ENCODE data around the gene TUBGCP5.

Gene TUBGCP5

DNA sequence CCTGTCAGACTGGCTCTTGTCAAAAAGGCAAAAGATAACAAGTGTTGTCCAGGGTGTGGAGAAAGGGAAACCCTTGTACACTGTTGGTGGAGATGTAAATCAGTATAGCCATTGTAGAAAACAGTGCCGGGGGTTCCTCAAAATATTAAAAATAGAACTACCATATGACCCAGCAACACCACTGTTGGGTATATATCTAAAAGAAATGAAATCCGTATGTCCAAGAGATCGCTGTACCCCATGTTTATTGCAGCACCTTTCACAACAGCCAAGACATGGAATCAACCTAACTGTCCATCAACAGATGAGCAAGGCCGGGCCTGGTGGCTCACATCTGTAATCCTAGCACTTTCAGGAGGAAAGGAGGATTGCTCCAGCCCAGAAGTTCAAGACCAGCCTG lies 65.4 kb downstream of the TUBGCP5 start:
- DNase-seq, result no peak

DNA sequence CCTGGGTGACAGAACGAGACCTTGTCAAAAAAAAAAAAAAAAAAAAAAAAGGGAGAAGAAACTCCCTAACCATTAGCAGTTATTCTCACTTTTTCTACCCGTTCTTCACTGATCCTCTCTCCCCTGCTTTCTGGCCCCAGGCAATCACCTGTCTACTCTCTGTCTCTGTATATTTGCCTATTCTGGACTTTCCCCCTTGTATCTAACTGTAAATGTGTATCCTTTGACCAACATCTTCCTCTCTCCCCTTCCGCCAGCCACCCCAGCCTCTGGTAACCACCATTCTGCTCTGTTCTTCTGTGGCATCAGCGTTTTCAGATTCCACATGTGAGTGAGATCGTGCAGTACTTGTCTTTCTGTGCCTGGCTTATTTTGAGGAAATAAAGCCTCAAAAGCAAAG lies 66.1 kb downstream of the TUBGCP5 start:
- DNase-seq, result no peak

DNA sequence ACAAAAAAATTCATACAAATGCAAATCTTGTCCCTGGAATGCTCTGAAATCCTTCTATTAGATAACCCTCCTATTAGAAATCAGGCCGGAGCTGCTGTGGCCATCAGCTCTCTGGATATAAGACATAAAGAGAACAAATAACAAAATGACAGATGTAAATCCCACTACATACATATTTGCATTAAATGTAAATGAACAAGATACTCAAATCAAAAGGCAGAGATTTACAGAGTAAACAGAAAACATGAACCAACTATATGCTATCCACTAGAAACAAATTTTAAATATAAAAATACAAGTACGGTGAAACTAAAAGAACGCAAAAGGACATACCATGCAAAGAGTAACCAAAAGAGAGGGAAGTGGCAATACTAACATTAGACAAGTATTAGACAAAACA lies 69.9 kb downstream of the TUBGCP5 start:
- no peak for DNase-seq

DNA sequence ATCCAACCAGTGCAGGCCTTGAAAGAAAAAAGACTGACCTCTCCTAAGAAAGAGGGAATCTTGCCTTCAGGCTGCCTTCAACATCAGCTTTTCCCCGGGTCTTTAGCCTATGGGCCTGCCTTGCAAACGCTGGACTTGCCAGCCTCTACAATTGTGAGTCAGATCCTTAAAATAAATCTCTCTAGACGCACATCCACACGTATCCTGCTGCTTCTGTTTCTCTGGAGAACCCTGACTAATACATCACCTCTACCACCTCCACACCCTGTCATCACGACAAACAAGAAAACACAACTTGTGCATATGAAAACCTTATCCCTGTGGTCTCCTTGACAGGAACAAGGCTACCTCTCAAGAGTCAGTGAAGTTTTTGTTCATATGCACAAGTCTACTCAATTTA lies 71.0 kb downstream of the TUBGCP5 start:
- no peak for DNase-seq

DNA sequence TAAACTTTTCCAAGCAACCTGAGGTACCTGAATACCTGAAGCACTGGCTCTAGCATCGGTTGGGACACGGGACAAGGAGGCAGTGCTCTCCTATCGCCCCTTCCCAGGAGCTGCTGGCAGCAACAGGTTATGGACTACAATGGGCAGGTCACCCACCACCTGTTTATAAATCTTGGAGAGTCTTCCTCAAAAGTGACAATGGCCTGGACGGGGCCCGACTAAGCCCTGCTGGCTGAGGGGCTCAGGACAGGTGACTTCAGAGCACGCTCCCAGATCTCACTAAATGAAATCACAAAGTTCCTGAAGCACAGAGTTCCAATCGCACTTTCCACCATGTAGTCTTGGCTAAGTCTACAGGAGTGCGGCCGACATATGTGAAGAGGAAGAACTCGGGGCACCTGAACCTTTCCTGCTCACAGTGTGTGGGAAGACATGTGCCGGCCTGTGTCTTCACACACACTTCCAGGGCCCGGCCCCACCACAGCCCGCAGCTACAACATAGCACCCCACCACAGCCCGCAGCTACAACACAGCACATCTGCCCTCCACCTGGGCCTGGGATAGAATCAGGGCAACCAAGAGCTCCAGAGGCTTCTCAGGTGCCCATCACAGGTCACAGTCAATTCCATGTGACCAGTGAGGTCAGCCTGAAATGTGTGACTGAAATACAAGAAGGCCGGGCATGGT lies 72.1 kb downstream of the TUBGCP5 start:
- DNase-seq, result no peak

DNA sequence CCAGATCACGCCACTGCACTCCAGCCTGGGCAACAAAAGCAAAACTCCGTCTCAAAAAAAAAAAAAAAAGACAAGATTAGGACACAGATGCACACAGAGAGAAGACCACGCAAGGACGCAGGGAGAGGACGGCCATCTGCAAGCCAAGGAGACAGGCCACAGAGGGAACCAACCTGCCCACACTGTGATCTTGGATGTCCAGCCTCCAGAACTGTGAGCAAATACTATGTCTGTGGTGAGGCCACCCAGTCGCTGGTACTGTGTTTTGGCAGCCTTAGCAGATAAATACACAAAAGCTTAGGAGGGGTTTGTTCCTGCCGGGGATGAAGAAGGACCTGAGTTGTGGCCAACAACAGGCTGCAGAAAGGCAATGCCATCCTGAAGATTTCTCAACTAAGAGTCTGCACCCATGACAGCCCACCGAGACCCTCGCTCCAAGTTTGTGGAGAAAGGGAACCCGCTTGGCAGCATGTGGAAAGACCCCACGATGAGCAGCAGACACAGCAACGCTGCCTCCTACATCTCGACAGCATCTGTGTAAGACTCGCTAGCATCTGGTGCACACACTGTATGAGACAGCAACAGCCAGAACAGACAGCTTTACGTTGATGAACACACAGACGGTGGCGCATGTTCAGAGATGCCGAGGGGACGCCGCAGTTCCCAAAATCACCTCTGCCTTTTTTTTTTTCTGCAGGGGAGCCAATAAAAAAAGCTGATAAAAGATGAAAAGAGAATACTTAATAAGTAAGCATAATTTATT lies 72.9 kb downstream of the TUBGCP5 start:
- no peak for DNase-seq

DNA sequence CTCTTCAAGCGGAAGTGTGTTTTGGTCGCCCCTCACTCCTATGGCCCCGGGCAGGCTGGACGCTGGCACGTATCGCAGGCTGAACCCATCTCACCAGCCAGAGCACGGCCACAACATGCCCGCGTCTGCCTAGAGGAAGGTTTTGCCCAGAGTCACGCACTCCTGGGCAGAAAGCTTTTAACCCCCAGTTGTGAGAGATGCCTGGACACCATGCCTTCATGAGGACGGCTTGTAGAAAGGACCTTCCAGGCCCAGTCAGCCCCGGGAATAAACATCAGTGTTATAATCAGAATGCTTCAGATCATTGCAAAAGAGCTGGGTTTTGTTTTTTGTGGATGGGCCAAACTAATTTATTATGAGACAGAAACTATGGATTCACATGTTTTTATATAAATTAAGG lies 75.7 kb downstream of the TUBGCP5 start:
- DNase-seq, result no peak

DNA sequence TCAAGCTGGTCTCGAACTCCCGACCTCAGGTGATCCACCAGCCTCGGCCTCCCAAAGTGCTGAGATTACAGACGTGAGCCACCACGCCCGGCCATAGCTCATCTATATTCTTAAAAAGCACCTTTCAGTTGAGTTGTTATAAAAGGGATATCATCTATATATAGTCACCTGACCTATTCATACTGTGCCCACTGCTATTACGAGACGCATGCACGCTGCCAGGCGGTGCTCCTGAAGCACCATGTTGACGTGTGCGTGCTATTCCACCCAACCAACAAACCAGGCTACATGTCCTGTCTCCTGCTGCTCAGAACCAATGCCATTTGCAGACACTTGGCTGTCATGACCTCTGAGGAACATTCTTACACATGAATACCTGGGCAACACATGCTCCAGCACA lies 76.8 kb downstream of the TUBGCP5 start:
- no peak for DNase-seq

DNA sequence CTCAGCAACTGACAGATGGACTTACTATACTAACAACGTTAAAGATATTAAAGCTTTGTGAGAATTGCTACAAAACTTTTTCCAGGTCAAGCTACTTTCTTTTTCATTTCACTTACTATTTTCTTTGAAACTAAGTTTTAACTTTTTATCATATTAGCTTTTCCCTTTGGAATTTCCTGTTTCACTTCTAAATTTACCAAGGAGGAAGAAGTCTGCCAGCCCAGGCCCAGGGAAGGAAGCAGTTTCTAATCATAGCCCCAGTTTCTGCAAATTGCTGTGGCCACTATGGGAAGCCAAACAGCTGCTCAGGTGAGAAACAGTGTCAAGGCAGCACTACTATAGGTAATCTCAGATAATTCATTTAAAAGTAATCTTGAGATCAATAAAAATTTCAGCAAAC lies 77.6 kb downstream of the TUBGCP5 start:
- DNase-seq, result no peak

DNA sequence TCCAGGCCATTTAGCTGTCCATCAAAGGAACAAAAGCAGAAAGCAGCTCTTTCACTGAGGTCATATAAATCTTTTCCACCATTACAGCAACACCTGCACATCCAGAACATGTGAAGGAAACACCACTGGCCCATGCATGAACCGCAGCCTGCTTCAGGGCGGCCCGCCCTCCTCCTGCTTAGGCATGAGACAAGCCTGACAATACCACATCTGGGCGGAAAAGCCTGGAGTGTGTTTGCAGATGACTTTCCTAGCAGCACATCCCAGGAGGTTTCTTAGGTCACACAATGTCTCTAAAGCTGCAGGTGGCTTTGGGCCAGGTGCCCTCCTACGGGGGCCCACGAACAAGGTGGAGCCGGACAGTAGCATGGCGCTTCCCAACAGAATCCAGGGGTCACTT lies 78.8 kb downstream of the TUBGCP5 start:
- no peak for DNase-seq

DNA sequence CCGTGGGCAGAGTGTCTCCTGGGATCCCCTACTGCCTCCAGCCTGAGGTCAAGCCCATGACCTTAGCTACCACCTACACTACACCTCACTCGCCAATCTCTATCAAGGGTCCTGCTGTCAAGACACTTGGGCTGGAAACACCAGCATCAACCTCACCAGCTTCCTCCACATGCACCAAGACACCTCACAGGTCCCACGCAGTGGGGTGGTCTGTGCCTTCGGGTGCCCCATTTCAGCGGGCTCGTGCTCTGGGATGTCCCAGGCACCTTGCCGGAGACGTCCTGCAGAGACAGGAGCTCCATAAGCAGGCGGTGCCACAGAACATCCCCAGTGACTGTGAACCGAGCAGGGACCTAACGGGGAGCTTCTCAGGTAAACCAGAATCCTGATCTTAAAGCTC lies 79.2 kb downstream of the TUBGCP5 start:
- DNase-seq, result no peak

DNA sequence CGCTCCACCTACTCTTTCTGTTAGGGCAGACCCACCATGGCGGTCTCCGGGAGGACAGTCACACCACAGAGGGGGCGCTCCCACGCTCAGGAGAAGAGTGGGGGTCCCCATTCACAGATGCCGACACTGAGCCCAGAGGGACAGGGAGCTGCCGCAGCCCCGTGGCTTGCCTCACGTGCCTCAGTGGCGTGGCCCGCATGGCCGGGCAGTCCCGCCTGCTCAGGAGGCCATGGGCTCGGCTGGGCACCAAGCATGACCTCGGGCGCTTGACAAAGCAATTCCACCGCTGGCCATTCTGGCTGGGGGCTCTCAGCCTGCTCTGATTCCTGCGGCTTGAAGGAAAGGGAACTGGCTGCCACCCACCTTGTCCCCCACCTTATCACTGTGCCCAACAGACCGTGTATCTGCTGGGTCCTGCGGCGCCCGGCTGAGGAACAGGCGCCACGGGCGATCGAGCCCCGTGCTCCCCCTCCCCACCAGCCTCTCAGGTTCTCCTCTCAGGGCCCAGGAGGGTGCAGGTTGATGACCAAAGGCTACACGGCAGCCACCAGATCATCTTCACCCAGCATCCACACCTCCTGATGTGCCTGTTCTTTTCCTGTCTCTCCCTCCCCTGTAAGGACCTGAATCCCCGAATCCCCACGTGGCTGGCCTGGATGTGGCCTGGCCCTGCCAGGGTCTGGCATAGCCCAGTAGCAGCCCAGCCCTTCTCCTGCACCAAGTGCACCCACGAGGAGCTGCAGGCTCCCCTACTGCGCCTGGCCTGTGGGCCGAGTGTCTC lies 79.9 kb downstream of the TUBGCP5 start:
- DNase-seq, result no peak

DNA sequence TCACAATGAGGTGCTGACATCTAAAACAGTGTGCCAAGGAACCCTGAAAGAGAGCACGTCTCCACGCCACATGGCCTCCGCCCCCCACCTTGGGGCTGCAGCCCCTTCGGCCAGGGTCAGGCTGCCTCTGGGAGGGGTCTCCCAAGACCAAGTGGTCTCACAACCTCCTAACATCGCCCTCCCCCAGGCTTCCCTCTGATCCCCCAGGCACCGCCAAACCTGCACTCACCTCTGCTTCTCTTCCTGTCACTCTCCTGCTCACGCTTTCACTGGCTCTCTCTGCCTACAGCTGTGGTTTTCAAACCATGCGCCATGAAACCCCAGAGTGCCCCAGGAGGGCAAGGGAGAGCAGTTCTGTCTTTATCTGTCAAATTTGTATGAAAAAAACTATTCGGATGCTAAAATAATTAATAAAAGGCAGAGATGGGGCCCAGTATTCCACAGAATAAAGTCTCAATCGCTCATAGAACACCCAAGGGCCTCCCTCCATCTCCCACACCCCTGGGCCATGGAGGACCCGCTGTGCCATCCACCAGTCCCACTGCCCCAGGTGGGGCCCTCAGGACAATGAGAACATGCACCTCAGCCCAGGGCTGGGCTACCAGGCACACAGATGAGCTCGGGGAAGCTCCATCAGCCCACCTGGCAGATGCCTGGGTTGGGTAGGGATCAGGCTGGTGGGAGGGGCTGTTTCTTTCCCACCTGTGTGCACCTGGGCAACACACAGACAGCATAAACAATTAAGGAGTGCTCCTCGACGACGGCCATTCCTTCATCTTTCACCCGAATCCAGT lies 80.7 kb downstream of the TUBGCP5 start:
- no peak for DNase-seq

DNA sequence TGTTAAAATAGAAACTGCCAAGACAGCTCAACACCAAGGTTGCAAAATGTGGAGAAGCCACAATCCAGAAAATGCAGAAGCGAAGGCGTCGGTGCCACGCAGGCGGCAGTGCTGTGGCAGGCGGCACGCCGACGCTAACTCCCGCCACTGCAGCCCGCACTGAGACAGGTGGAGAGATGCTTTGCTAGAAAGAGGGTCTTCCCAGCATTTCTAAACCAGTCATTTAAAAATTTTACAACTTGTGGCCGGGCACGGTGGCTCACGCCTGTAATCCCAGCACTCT lies 82.5 kb downstream of the TUBGCP5 start:
- no peak for DNase-seq

DNA sequence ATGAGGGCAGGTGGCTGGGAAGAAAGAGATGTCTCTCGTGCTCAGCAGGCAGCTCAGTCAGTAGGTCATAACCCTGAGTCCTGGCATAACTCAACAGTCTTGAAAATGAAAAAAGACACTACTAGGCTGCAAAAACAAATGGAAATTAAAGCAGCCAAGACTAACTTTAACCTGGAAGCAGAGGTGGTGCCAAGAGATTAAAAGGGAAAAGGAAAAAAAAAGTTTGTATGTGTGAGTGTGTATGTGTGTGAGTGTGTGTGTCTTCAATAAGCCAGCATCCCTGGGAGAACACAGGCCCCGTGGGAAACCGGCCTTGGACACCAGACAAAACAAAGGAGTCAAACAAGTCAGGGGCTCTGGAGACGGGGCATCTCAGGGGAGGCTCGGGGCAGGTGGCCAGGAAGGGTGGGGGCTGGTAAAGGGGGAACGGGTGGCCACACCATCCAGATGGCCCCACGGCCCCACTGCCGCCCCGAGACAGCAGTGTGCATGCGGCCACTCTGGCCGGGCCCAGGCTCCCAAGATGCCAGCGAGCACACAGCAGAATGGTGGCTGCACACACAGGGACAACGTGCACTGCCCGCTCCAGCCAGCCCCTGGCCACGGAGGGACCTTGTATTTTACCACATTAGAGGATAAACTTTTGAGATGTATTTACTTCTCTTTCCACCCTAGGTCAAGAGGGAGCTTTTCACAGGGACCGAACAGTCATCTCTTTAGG lies 83.0 kb downstream of the TUBGCP5 start:
- DNase-seq, result no peak

DNA sequence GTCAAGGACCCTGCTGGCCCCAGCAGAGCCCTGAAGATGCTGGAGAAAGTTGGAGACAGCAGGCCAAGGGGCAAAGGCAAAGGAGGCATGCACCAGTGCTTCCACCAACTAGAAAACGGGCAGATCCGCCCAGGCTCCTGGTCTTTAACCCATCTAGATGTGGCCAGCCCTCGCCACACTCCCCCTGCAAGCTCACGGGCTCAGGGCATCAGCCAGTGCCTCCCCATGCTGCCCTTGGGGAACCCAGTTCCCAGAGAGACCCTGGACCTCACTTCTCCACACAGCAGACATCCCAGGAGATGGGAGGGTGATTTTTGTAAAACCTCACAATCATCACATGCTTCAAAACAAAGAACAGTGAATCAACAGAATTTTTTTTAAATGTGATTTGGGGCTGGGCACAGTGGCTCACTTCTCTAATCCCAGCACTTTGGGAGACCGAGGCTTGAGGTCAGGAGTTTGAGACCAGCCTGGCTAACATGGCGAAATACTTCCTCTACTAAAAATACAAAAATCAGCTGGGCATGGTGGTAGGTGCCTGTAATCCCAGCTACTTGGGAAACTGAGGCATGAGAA lies 83.7 kb downstream of the TUBGCP5 start:
- DNase-seq, result no peak

DNA sequence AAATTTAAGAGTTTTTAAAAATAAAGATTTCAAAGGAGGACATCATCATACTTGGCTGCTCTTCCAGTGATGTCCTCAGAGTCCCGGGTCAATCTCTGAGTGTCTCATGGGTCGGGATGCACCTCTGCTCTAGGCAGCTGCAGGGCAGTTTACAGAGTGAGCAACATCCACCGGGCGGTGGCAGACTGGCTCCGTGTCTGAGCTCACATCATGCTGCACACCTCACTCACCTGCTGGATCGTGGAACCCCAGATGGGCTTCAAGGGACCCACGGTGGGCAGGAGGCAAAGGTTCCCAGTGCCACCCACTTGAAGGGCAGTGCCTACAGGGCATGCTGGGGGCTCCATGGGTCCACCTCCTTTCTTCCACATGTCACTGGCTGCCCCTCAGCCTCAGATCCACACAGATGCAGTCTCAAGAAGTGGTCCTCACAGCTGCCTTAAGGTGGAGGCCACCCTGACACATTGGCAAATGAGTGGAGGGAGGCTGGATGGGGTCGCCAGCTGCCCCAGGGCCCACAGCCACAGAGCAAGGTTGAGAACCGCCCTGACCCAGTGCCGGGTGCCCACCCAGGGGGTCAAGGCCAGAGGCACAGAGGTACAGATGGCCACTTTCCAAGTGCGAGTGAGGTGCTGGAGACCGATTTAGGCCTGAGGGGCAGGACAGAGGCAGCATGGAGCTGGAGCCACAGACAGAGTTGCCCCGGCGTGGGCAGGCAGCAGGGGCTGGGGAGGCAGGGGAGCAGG lies 84.4 kb downstream of the TUBGCP5 start:
- DNase-seq, result no peak

DNA sequence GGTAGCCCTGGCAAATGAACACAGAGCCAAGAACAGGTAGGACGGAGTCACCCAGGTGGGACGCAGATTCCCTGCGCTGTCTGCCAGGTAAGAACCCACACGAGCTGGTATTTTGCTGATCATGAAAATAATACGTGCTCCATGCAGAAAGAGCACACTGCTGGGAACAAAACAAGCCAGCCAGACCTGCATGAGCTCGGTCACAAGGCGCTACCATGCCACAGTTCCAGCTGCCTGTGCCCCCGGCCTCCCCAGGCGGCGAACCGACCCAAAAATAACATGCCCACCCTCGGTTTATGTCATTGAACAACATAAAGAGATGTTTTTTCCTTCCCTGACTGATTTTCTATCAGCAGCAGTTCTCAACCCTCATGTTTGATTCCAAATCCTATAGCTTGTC lies 85.0 kb downstream of the TUBGCP5 start:
- DNase-seq, result no peak

DNA sequence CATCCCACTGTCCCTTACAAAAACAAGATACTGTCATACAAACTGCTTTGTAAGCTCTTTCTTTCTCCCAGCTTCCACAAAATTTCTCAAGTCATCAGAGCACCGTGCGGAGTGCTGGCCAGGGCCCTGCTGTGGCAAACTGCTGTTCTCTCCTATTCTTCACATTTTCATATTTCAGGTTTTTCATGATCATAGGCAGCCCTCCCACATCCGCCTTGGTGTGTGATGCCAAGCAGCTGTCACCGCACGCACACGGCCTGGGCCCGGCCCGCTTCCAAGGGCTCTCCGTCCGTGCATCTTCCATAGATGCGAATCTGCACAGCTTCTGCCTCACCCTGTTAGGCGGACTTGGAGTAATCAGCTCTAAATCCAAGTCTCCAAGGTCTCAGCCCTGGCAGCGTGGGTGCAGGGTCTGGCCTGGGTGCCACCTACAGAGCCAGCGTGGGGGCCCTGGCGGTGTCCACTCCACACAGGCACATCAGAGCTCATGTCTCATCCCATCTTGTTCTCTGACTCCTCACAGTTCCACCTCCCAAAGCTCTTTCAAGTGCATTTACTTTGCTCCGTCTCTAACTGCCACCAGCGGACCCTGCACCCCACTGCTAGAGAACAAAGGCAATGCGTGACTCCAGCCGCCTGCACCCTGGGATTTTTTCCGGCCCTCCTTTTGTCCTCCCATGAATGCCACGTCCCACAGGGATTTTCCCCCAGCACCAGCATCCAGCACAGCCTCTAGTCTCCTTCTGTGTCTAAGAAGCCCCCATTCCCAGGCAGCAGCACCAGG lies 86.4 kb downstream of the TUBGCP5 start:
- no peak for DNase-seq

DNA sequence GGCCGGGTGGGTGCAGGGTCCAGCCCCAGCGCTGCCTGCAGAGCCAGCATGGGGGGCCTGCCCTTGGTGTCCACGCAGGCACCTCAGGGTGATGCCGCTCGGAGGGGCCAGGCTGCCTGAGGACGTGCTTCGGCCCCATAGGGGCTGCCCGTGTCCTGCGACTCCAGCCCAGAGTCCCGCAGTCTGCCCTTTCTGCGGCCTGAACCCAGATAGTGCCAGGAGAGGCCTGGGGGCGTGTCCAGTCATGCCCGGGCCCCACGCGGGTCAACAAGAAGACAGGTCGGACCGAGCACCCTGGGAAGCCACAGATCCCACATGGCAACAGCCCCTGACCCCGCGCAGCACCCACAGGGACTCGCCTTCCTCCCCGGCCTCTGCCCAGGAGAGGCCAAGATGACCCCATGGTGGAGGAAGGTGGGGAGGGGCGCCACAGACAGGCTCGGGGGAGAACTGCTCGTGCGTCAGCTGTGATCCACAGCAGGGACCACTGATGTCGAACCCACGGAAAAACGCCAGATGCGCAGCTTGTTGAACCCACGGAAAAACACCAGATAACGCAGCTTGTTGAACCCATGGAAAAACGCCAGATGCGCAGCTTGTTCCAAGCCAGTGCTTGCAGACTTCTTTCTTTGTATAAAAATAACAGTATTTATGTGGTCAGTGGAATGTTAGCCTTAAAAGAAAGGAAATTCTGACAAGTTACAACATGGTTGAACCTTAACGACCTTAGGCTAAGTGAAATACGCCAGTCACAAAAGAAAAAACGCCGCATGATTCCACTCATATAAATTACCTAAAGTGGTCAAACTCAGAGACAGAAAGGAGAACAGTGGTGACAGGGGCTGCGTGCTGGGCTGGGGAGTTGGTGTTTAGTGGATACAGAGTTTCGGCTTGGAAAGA lies 87.7 kb downstream of the TUBGCP5 start:
- DNase-seq, result no peak
